SK-N-SH (cell line): ENCODE measurements around the gene CAPN9. TPM values are rescaled to one million over a fixed set of nuclear protein-coding genes. Genes with fewer than 3 reads are reported as not detected.

ENCODE experiments used
- CTCF ChIA-PET: fragments of 300-600, 350-600 bp; formaldehyde crosslinking; extraction: SDS; loops from one replicate; lab custom pipeline; 2021; lab: Yijun Ruan, JAX
- POLR2A ChIA-PET: fragments of 350-600 bp; sonication (Branson Sonifier 250); formaldehyde crosslinking; extraction: SDS; loops from one replicate; lab custom pipeline; 2020; ENCODE audit warnings: antibody characterized with exemption, inconsistent platforms; lab: Yijun Ruan, JAX
- DNase-seq: peaks from one replicate; pipeline ENCODE4 v3.0.0; 2012
- H2AFZ ChIP-seq: fragments of 200-600 bp; sonication (generic); 2 replicates; pipeline ENCODE4 v1.8.1; 2016; ENCODE audit warnings: antibody characterized with exemption, mild to moderate bottlenecking, low read depth
- H3F3A ChIP-seq: fragments of 200-600 bp; sonication (generic); replicated peaks from 2 replicates; pipeline ENCODE3; 2016; ENCODE audit warnings: antibody characterized with exemption, mild to moderate bottlenecking; ENCODE audit not compliant: insufficient read depth
- H3K27ac ChIP-seq, 2 experiments: fragments of 200-500 bp in 1 of 2; fragments of 200-600 bp in 1 of 2; sonication (Bioruptor generic) in 1 of 2; sonication (generic), shearing (Covaris generic) in 1 of 2; 2 replicates each; pipeline versions ENCODE4 v1.5.1 to v1.6.1; 2014 to 2016; ENCODE audit warnings: low read depth in 2 of 2, inconsistent platforms in 1 of 2, low read length in 1 of 2, mild to moderate bottlenecking in 1 of 2, mixed read lengths in 1 of 2
- H3K27me3 ChIP-seq: fragments of 200-600 bp; sonication (generic), shearing (Covaris generic); 2 replicates; pipeline ENCODE4 v1.6.1; 2016; ENCODE audit warnings: mixed run types; ENCODE audit not compliant: insufficient read depth
- H3K36me3 ChIP-seq, 2 experiments: fragments of 200-500 bp in 1 of 2; fragments of 200-600 bp in 1 of 2; sonication (Bioruptor generic) in 1 of 2; sonication (generic) in 1 of 2; replicated peaks in 1 of 2; 2 replicates each; pipeline versions ENCODE3 to v1.5.1; 2014 to 2016; ENCODE audit warnings: low read length in 1 of 2, mild to moderate bottlenecking in 1 of 2; ENCODE audit not compliant: insufficient read depth in 2 of 2, control insufficient read depth in 1 of 2
- H3K4me1 ChIP-seq, 2 experiments: fragments of 200-500 bp in 1 of 2; fragments of 200-600 bp in 1 of 2; sonication (Bioruptor generic) in 1 of 2; sonication (generic), shearing (Covaris generic) in 1 of 2; 2 replicates each; pipeline versions ENCODE4 v1.5.1 to v1.6.1; 2014 to 2016; ENCODE audit warnings: low read depth in 1 of 2, low read length in 1 of 2, mixed run types in 1 of 2; ENCODE audit not compliant: insufficient read depth in 2 of 2, control insufficient read depth in 1 of 2
- H3K4me2 ChIP-seq: fragments of 200-600 bp; sonication (generic), shearing (Covaris generic); 2 replicates; pipeline ENCODE4 v1.6.1; 2017; ENCODE audit warnings: mixed run types
- H3K4me3 ChIP-seq, 2 experiments: fragments of 200-500 bp in 1 of 2; fragments of 200-600 bp in 1 of 2; sonication (Bioruptor generic) in 1 of 2; sonication (generic), shearing (Covaris generic) in 1 of 2; 2 replicates each; pipeline versions ENCODE4 v1.5.1 to v1.8.1; 2014 to 2016; ENCODE audit warnings: low read depth in 2 of 2, inconsistent platforms in 1 of 2, low read length in 1 of 2, mild to moderate bottlenecking in 1 of 2, mixed read lengths in 1 of 2, moderate library complexity in 1 of 2
- H3K79me2 ChIP-seq: fragments of 200-600 bp; sonication (generic); 2 replicates; pipeline ENCODE4 v1.8.1; 2017; ENCODE audit warnings: mild to moderate bottlenecking; ENCODE audit not compliant: insufficient read depth
- H3K9ac ChIP-seq: fragments of 200-600 bp; sonication (generic); 2 replicates; pipeline ENCODE4 v1.6.1; 2017; ENCODE audit warnings: mixed run types
- H3K9me2 ChIP-seq: fragments of 200-600 bp; sonication (generic); 2 replicates; pipeline ENCODE4 v1.6.1; 2017; ENCODE audit warnings: mixed run types
- H3K9me3 ChIP-seq: fragments of 200-600 bp; sonication (generic); 2 replicates; pipeline ENCODE4 v1.6.1; 2017; ENCODE audit warnings: mixed run types, mild to moderate bottlenecking, moderate library complexity
- H4K20me1 ChIP-seq: fragments of 200-600 bp; sonication (generic); 2 replicates; pipeline ENCODE4 v1.6.1; 2017; ENCODE audit warnings: mild to moderate bottlenecking, mixed run types; ENCODE audit not compliant: insufficient read depth
- CTCF ChIP-seq: fragments of 200-600 bp; sonication (generic); IDR thresholded peaks from 2 replicates; pipeline ENCODE4 v1.6.1; 2017; ENCODE audit warnings: antibody characterized with exemption, mild to moderate bottlenecking, moderate library complexity
- ELF1 ChIP-seq: IDR thresholded peaks from 2 replicates; pipeline ENCODE4 v1.4.0; 2012
- GABPA ChIP-seq: IDR thresholded peaks from 2 replicates; pipeline ENCODE4 v1.4.0; 2012; ENCODE audit warnings: low read depth, mild to moderate bottlenecking
- IRF3 ChIP-seq: fragments of 150-350 bp; IDR thresholded peaks from 2 replicates; pipeline ENCODE4 v1.6.1; 2016; ENCODE audit warnings: mild to moderate bottlenecking, low read depth, low read length
- MEF2A ChIP-seq: IDR thresholded peaks from 2 replicates; pipeline ENCODE4 v1.4.0; 2012; ENCODE audit warnings: low read depth, borderline replicate concordance
- NFIC ChIP-seq: IDR thresholded peaks from 2 replicates; pipeline ENCODE4 v1.4.0; 2012; ENCODE audit warnings: borderline replicate concordance
- REST ChIP-seq: IDR thresholded peaks from 2 replicates; pipeline ENCODE4 v1.6.1; 2012; ENCODE audit warnings: mild to moderate bottlenecking, low read depth, low read length, moderate library complexity
- RFX5 ChIP-seq: IDR thresholded peaks from 2 replicates; pipeline ENCODE4 v1.6.1; 2012; ENCODE audit warnings: mild to moderate bottlenecking, improper control_type of control experiment, low read length
- TAF1 ChIP-seq: IDR thresholded peaks from 2 replicates; pipeline ENCODE4 v1.6.1; 2012; ENCODE audit warnings: low read depth, mild to moderate bottlenecking, low read length, moderate library complexity, borderline replicate concordance
- TCF12 ChIP-seq: IDR thresholded peaks from 2 replicates; pipeline ENCODE4 v1.4.0; 2012
- TEAD4 ChIP-seq: IDR thresholded peaks from 2 replicates; pipeline ENCODE4 v1.4.0; 2012; ENCODE audit warnings: mild to moderate bottlenecking, borderline replicate concordance; ENCODE audit not compliant: insufficient read depth
- USF1 ChIP-seq: IDR thresholded peaks from 2 replicates; pipeline ENCODE4 v1.4.0; 2012; ENCODE audit warnings: low read depth, borderline replicate concordance
- WGBS: methylation state at CpG from one replicate; pipeline ENCODE4 v1.1.6; 2017; ENCODE audit warnings: low lambda C conversion rate; 5-methylcytosine and 5-hydroxymethylcytosine counted together
- polyA plus RNA-seq, 3 experiments: library from polyadenylated mRNA; depleted of rRNA; stranded (reverse); fragments of >200 nt; gene quantifications; 2 replicates each; pipeline ENCODE4 v1.2.3, GENCODE V29; 2012

Gene CAPN9
- polyA plus RNA-seq, 1 of the 3 experiments (the other 2 are of a cell fraction), result not detected

- TF ChIP-seq GABPA (no peak), CTCF (no peak)
Observed at GRCh38 chr1:230743899-230744298, 3.3 kb upstream of the CAPN9 start (continued).

GRCh38 chr1:230744382-230744781, 2.8 kb upstream of the CAPN9 start:
- Histone ChIP-seq H2AFZ (no peak overlapping the region), H3K9me3 (no peaks in the 10 kb centered on the region), H3K9ac (no peak overlapping the region), H4K20me1 (no peaks in the 10 kb centered on the region), H3K27ac (peak overlapping the region in 1 of 2 experiments; percentile 71; a peak in 2 of 4 replicates), H3K4me3 (no peak overlapping the region), H3K27me3 (no peaks in the 10 kb centered on the region), H3K36me3 (no peaks in the 10 kb centered on the region), H3K4me2 (no peak overlapping the region), H3F3A (no peaks in the 10 kb centered on the region), H3K4me1 (peaks cover 0 to 14% of the 10 kb centered on the region in 2 experiments; a peak in 1 of 4 replicates), H3K79me2 (no peaks in the 10 kb centered on the region), H3K9me2 (no peaks in the 10 kb centered on the region)
- ChIA-PET CTCF (interaction anchor here (0.9 to 2.3 kb wide), 4 partner anchors 9 to 101 kb away, joined by 3 to 7 read pairs (median 6); no protein-coding TSS in a partner anchor), POLR2A (interaction anchor here (0.7 kb wide), 1 partner anchor 14 kb away, joined by 3 read pairs; no protein-coding TSS in a partner anchor)
- no peak for DNase-seq
- WGBS, result 66% methylated on average over 5 of the region's 5 CpGs
- TF ChIP-seq ELF1 (no peak), IRF3 (no peak), TAF1 (no peak), RFX5 (no peak), TEAD4 (no peak), USF1 (no peak), REST (no peak), MEF2A (no peak), TCF12 (no peak), NFIC (no peak)
